ENCODE data around the gene RIN3.

The RIN3 gene

GRCh38 chr14:92515546-92516343 lies 2.2 kb downstream of the RIN3 start:
- peaks cover 19% of the 10 kb centered on the region for H3K27me3 ChIP-seq (ENCODE audit: control insufficient read depth, insufficient read depth, low read length)

GRCh38 chr14:92516344-92516965 lies 2.9 kb downstream of the RIN3 start:
- Histone ChIP-seq H3K36me3 (ENCODE audit: control insufficient read depth, insufficient read depth, low read length) (no peaks in the 10 kb centered on the region), H3K9me3 (ENCODE audit: control insufficient read depth, low read length) (no peaks in the 10 kb centered on the region), H3K4me1 (ENCODE audit: control insufficient read depth, insufficient read depth, low read length) (no peaks in the 10 kb centered on the region), H3K4me3 (ENCODE audit: low read length) (no peak overlapping the region), H3K27me3 (ENCODE audit: control insufficient read depth, insufficient read depth, low read length) (peaks cover 19% of the 10 kb centered on the region), H3K9ac (ENCODE audit: low read length) (no peak overlapping the region)

More at GRCh38 chr14:92515546-92516343, 2.2 kb downstream of the RIN3 start:
- Histone ChIP-seq H3K4me1 (ENCODE audit: control insufficient read depth, insufficient read depth, low read length) (no peaks in the 10 kb centered on the region), H3K36me3 (ENCODE audit: control insufficient read depth, insufficient read depth, low read length) (no peaks in the 10 kb centered on the region), H3K9ac (ENCODE audit: low read length) (no peak overlapping the region), H3K4me3 (ENCODE audit: low read length) (no peak overlapping the region), H3K9me3 (ENCODE audit: control insufficient read depth, low read length) (no peaks in the 10 kb centered on the region)

- H3K4me1 ChIP-seq (ENCODE audit: control insufficient read depth, insufficient read depth, low read length), result no peaks in the 10 kb centered on the region
- H3K27me3 ChIP-seq (ENCODE audit: control insufficient read depth, insufficient read depth, low read length), result peaks cover 19% of the 10 kb centered on the region
- H3K9ac ChIP-seq (ENCODE audit: low read length), result no peak overlapping the region
- H3K9me3 ChIP-seq (ENCODE audit: control insufficient read depth, low read length), result no peaks in the 10 kb centered on the region
- no peak overlapping the region for H3K4me3 ChIP-seq (ENCODE audit: low read length)
- no peaks in the 10 kb centered on the region for H3K36me3 ChIP-seq (ENCODE audit: control insufficient read depth, insufficient read depth, low read length)
Measured at GRCh38 chr14:92516966-92517506, 3.5 kb downstream of the RIN3 start.

- H3K4me3 ChIP-seq (ENCODE audit: low read length), result no peak overlapping the region
- no peaks in the 10 kb centered on the region for H3K9me3 ChIP-seq (ENCODE audit: control insufficient read depth, low read length)
- H3K9ac ChIP-seq (ENCODE audit: low read length), result no peak overlapping the region
- H3K4me1 ChIP-seq (ENCODE audit: control insufficient read depth, insufficient read depth, low read length), result no peaks in the 10 kb centered on the region
- H3K27me3 ChIP-seq (ENCODE audit: control insufficient read depth, insufficient read depth, low read length), result peaks cover 18% of the 10 kb centered on the region
- H3K36me3 ChIP-seq (ENCODE audit: control insufficient read depth, insufficient read depth, low read length), result no peaks in the 10 kb centered on the region
Measured at GRCh38 chr14:92517761-92518160, 4.2 kb downstream of the RIN3 start.

GRCh38 chr14:92519246-92520101 lies 5.9 kb downstream of the RIN3 start:
- Histone ChIP-seq H3K9ac (ENCODE audit: low read length) (no peak overlapping the region), H3K9me3 (ENCODE audit: control insufficient read depth, low read length) (no peaks in the 10 kb centered on the region), H3K4me3 (ENCODE audit: low read length) (no peak overlapping the region), H3K27me3 (ENCODE audit: control insufficient read depth, insufficient read depth, low read length) (peaks cover 4% of the 10 kb centered on the region), H3K36me3 (ENCODE audit: control insufficient read depth, insufficient read depth, low read length) (no peaks in the 10 kb centered on the region), H3K4me1 (ENCODE audit: control insufficient read depth, insufficient read depth, low read length) (peaks cover under 1% of the 10 kb centered on the region)

GRCh38 chr14:92520102-92521057 lies 6.8 kb downstream of the RIN3 start:
- Histone ChIP-seq H3K4me1 (ENCODE audit: control insufficient read depth, insufficient read depth, low read length) (peaks cover 4% of the 10 kb centered on the region), H3K27me3 (ENCODE audit: control insufficient read depth, insufficient read depth, low read length) (no peaks in the 10 kb centered on the region), H3K36me3 (ENCODE audit: control insufficient read depth, insufficient read depth, low read length) (no peaks in the 10 kb centered on the region), H3K4me3 (ENCODE audit: low read length) (no peak overlapping the region), H3K9ac (ENCODE audit: low read length) (no peak overlapping the region), H3K9me3 (ENCODE audit: control insufficient read depth, low read length) (no peaks in the 10 kb centered on the region)

- no peaks in the 10 kb centered on the region for H3K9me3 ChIP-seq (ENCODE audit: control insufficient read depth, low read length)
- no peak overlapping the region for H3K4me3 ChIP-seq (ENCODE audit: low read length)
- no peaks in the 10 kb centered on the region for H3K27me3 ChIP-seq (ENCODE audit: control insufficient read depth, insufficient read depth, low read length)
- no peaks in the 10 kb centered on the region for H3K36me3 ChIP-seq (ENCODE audit: control insufficient read depth, insufficient read depth, low read length)
- H3K4me1 ChIP-seq (ENCODE audit: control insufficient read depth, insufficient read depth, low read length), result peaks cover 4% of the 10 kb centered on the region
- no peak overlapping the region for H3K9ac ChIP-seq (ENCODE audit: low read length)
Measured at GRCh38 chr14:92521058-92521415, 7.5 kb downstream of the RIN3 start.

- peaks cover 4% of the 10 kb centered on the region for H3K4me1 ChIP-seq (ENCODE audit: control insufficient read depth, insufficient read depth, low read length)
- H3K27me3 ChIP-seq (ENCODE audit: control insufficient read depth, insufficient read depth, low read length), result no peaks in the 10 kb centered on the region
- no peak overlapping the region for H3K4me3 ChIP-seq (ENCODE audit: low read length)
- no peaks in the 10 kb centered on the region for H3K9me3 ChIP-seq (ENCODE audit: control insufficient read depth, low read length)
- H3K36me3 ChIP-seq (ENCODE audit: control insufficient read depth, insufficient read depth, low read length), result no peaks in the 10 kb centered on the region
- H3K9ac ChIP-seq (ENCODE audit: low read length), result no peak overlapping the region
Measured at GRCh38 chr14:92523752-92524151, 10.2 kb downstream of the RIN3 start.

- Histone ChIP-seq H3K4me3 (ENCODE audit: low read length) (no peak overlapping the region), H3K27me3 (ENCODE audit: control insufficient read depth, insufficient read depth, low read length) (no peaks in the 10 kb centered on the region), H3K4me1 (ENCODE audit: control insufficient read depth, insufficient read depth, low read length) (peaks cover 4% of the 10 kb centered on the region), H3K9ac (ENCODE audit: low read length) (no peak overlapping the region), H3K9me3 (ENCODE audit: control insufficient read depth, low read length) (no peaks in the 10 kb centered on the region), H3K36me3 (ENCODE audit: control insufficient read depth, insufficient read depth, low read length) (no peaks in the 10 kb centered on the region)
Measured at GRCh38 chr14:92524602-92525185, 11.1 kb downstream of the RIN3 start.

GRCh38 chr14:92525322-92526095 lies 11.9 kb downstream of the RIN3 start:
- H3K36me3 ChIP-seq (ENCODE audit: control insufficient read depth, insufficient read depth, low read length), result no peaks in the 10 kb centered on the region
- H3K4me3 ChIP-seq (ENCODE audit: low read length), result no peak overlapping the region
- no peaks in the 10 kb centered on the region for H3K27me3 ChIP-seq (ENCODE audit: control insufficient read depth, insufficient read depth, low read length)
- peaks cover 4% of the 10 kb centered on the region for H3K4me1 ChIP-seq (ENCODE audit: control insufficient read depth, insufficient read depth, low read length)
- H3K9ac ChIP-seq (ENCODE audit: low read length), result no peak overlapping the region
- no peaks in the 10 kb centered on the region for H3K9me3 ChIP-seq (ENCODE audit: control insufficient read depth, low read length)

Data from mucosa of stomach (tissue), 1 donor.